ENCODE results near the gene HSDL2. TPM values are rescaled to one million over a fixed set of nuclear protein-coding genes. Genes with fewer than 3 reads are reported as not detected.

HSDL2 gene
- total and polyA plus RNA-seq, 4 donors = 22.5 to 58.6 (median 34.8) TPM

- no peak for TF ChIP-seq CTCF (IDR thresholded peaks at IDR 0.05; ENCODE audit: control extremely low read depth, extremely low read depth)
- H3K4me1 ChIP-seq (ENCODE audit: control insufficient read depth in 5 of 5, insufficient read depth in 5 of 5, low read length in 5 of 5) = peaks cover 0 to 22% (median 0%) of the 10 kb centered on the region in 5 donors
- H3K9me3 ChIP-seq (ENCODE audit: control insufficient read depth in 4 of 4, insufficient read depth in 3 of 4, low read length in 3 of 4) = no peaks in the 10 kb centered on the region
- H3K27ac ChIP-seq (ENCODE audit: low read depth in 1 of 2, low read length in 1 of 2) = no peak overlapping the region
- H3K36me3 ChIP-seq (ENCODE audit: control insufficient read depth in 4 of 4, insufficient read depth in 4 of 4, low read length in 4 of 4) = no peaks in the 10 kb centered on the region
- no peak overlapping the region for H3K4me3 ChIP-seq
- WGBS, 2 donors = 69 to 71% methylated on average over 3 of the region's 3 CpGs
- ATAC-seq (ENCODE audit: insufficient read depth, low FRiP score) (no peak), DNase-seq (no peak)
- no peaks in the 10 kb centered on the region for H3K27me3 ChIP-seq (ENCODE audit: control insufficient read depth in 3 of 3, insufficient read depth in 3 of 3, low read length in 2 of 3)
- H3K9ac ChIP-seq (ENCODE audit: insufficient read depth in 1 of 2, low read length in 2 of 2) = no peak overlapping the region
Measured at GRCh38 chr9:112352209-112352608, 27.7 kb upstream of the HSDL2 start.

- no peak for TF ChIP-seq CTCF (IDR thresholded peaks at IDR 0.05; ENCODE audit: control extremely low read depth, extremely low read depth)
- H3K9me3 ChIP-seq (ENCODE audit: control insufficient read depth in 4 of 4, insufficient read depth in 3 of 4, low read length in 3 of 4) = no peaks in the 10 kb centered on the region
- H3K27ac ChIP-seq (ENCODE audit: low read depth in 1 of 2, low read length in 1 of 2) = no peak overlapping the region
- ATAC-seq (ENCODE audit: insufficient read depth, low FRiP score) (no peak), DNase-seq (peak in 1 of 3 donors; percentile 8)
- WGBS, 2 donors = 38 to 53% methylated on average over 1 of the region's 1 CpG
- no peak overlapping the region for H3K9ac ChIP-seq (ENCODE audit: insufficient read depth in 1 of 2, low read length in 2 of 2)
- H3K27me3 ChIP-seq (ENCODE audit: control insufficient read depth in 3 of 3, insufficient read depth in 3 of 3, low read length in 2 of 3) = no peaks in the 10 kb centered on the region
- H3K36me3 ChIP-seq (ENCODE audit: control insufficient read depth in 4 of 4, insufficient read depth in 4 of 4, low read length in 4 of 4) = no peaks in the 10 kb centered on the region
- no peak overlapping the region for H3K4me3 ChIP-seq
- peaks cover 0 to 13% (median 0%) of the 10 kb centered on the region in 5 donors for H3K4me1 ChIP-seq (ENCODE audit: control insufficient read depth in 5 of 5, insufficient read depth in 5 of 5, low read length in 5 of 5)
Measured at GRCh38 chr9:112354081-112354743, 25.7 kb upstream of the HSDL2 start.

- peak overlapping the region in 1 of 2 donors; percentile 33 for H3K9ac ChIP-seq (ENCODE audit: insufficient read depth in 1 of 2, low read length in 2 of 2)
- no peaks in the 10 kb centered on the region for H3K27me3 ChIP-seq (ENCODE audit: control insufficient read depth in 3 of 3, insufficient read depth in 3 of 3, low read length in 2 of 3)
- no peaks in the 10 kb centered on the region for H3K36me3 ChIP-seq (ENCODE audit: control insufficient read depth in 4 of 4, insufficient read depth in 4 of 4, low read length in 4 of 4)
- H3K9me3 ChIP-seq (ENCODE audit: control insufficient read depth in 4 of 4, insufficient read depth in 3 of 4, low read length in 3 of 4) = no peaks in the 10 kb centered on the region
- 50 to 61% methylated on average over 8 of the region's 8 CpGs for WGBS, 2 donors
- peaks cover 0 to 13% (median 0%) of the 10 kb centered on the region in 5 donors for H3K4me1 ChIP-seq (ENCODE audit: control insufficient read depth in 5 of 5, insufficient read depth in 5 of 5, low read length in 5 of 5)
- no peak overlapping the region for H3K4me3 ChIP-seq
- ATAC-seq (ENCODE audit: insufficient read depth, low FRiP score) (no peak), DNase-seq (peak; percentile 71 to 89 (median 88))
- peak overlapping the region in 1 of 2 donors; percentile 43 for H3K27ac ChIP-seq (ENCODE audit: low read depth in 1 of 2, low read length in 1 of 2)
- TF ChIP-seq CTCF (IDR thresholded peaks at IDR 0.05; ENCODE audit: control extremely low read depth, extremely low read depth) = no peak
Measured at GRCh38 chr9:112355427-112355897, 24.4 kb upstream of the HSDL2 start.

Data from lung (tissue), 12 donors.